Dermis blood vessel endothelial cell (primary cell): ENCODE results near the gene CATSPERE. TPM values are rescaled to one million over a fixed set of nuclear protein-coding genes. Genes with fewer than 3 reads are reported as not detected.

Source experiments
- DNase-seq: peaks from one replicate; pipeline ENCODE4 v3.0.0; 2010
- total RNA-seq: library from RNA; depleted of rRNA; stranded (reverse); fragments of >200 nt; gene quantifications from 2 replicates; pipeline ENCODE4 v1.2.3, GENCODE V29; 2014

Gene CATSPERE, protein sequence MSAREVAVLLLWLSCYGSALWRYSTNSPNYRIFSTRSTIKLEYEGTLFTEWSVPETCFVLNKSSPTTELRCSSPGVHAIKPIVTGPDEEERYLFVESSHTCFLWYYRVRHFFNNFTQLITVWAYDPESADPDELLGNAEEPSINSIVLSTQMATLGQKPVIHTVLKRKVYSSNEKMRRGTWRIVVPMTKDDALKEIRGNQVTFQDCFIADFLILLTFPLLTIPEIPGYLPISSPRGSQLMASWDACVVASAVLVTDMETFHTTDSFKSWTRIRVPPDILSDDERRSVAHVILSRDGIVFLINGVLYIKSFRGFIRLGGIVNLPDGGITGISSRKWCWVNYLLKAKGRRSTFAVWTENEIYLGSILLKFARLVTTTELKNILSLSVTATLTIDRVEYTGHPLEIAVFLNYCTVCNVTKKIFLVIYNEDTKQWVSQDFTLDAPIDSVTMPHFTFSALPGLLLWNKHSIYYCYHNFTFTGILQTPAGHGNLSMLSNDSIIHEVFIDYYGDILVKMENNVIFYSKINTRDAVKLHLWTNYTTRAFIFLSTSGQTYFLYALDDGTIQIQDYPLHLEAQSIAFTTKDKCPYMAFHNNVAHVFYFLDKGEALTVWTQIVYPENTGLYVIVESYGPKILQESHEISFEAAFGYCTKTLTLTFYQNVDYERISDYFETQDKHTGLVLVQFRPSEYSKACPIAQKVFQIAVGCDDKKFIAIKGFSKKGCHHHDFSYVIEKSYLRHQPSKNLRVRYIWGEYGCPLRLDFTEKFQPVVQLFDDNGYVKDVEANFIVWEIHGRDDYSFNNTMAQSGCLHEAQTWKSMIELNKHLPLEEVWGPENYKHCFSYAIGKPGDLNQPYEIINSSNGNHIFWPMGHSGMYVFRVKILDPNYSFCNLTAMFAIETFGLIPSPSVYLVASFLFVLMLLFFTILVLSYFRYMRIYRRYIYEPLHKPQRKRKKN
- total RNA-seq: 0.42 and 1.4 TPM in 2 replicates

DNA sequence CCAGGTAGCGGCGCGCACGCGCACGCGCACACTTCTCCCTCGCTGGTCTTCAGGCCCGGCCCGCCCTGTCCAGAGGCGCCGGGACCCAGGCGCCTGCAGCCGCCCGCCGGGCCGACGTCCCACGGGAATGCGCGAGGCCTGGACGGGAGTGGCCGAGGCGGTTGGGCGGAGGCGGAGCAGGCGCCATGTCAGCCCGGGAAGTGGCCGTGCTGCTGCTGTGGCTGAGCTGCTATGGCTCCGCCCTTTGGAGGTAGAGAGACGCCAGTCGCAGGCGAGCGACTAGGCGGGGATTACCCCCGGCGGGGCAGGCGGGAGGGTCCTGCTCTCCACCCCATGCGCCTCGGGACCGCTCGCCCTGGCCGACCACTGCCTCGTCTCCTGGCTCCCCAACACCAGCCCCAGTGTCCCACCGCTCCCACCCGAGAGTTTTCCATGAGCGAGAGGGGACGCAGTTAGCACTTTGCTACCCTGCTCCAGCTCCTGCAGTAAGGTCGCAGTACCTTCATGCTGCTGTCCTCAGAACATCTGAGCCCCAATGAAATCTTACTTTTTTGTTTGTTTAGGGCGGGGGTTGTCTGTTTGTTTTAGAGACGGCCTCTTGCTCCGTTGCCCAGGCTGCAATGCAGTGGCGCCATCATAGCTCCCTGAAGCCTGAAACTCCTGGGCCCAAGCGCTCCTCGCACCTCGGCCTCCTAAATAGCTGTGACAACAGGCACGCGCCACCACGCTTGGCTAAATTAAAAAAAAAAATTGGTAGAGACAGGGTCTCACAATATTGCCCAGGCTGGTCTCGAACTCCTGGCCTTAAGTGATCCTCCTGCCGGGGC lies at the start of gene CATSPERE:
Gene CATSPERE, plus strand, starts transcription at position 29 of the 827 bp plus-strand sequence. Its CDS starts 157 bp downstream, at position 186.
- DNase-seq: peak; percentile 90

GRCh38 chr1:244412176-244412575 lies 48.9 kb upstream of the CATSPERE start:
- DNase-seq: no peak

- no peak for DNase-seq
Measured at GRCh38 chr1:244413736-244414135, 47.3 kb upstream of the CATSPERE start.

GRCh38 chr1:244414543-244414942 lies 46.5 kb upstream of the CATSPERE start:
- DNase-seq: peak; percentile 71

DNA sequence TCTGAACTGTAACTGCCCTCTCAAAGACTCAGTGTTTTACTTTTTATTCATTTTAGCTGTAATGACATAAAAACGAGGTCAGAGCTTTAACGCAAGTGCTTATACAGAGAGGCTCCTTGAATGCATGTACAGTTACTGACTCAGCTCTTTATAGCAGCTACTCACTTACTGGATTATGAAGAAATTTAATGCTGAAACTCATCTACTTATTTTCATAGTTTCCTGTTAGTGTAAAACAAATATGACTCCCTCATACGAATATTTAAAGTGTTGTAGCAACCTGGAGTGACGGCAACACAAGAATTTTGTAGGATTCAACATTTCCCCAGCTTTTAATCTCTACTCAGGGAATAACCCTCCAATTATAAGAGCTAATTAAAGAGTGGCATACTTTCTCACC lies 42.0 kb upstream of the CATSPERE start:
- no peak for DNase-seq

- no peak for DNase-seq
Measured at GRCh38 chr1:244422174-244422573, 38.9 kb upstream of the CATSPERE start.

GRCh38 chr1:244424649-244425334 lies 36.3 kb upstream of the CATSPERE start:
- no peak for DNase-seq

GRCh38 chr1:244427647-244428046 lies 33.4 kb upstream of the CATSPERE start:
- no peak for DNase-seq

DNA sequence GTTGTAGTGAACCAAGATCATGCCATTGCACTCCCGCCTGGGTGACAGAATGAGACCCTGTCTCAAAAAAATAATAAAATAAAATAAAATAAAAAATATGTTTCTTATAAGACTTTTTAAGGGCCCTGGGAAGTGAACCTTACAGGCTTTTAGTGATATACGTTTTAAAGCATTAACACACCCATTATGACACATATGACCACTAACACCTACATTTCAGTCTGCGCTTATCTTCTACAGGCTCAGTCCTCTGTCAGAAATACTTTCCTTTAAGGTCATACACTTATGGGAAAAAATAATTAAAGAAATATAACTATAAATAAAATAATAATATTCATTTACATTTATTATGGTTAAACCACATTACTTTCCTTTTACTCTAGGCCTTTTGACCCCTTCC lies 31.3 kb upstream of the CATSPERE start:
- no peak for DNase-seq

DNA sequence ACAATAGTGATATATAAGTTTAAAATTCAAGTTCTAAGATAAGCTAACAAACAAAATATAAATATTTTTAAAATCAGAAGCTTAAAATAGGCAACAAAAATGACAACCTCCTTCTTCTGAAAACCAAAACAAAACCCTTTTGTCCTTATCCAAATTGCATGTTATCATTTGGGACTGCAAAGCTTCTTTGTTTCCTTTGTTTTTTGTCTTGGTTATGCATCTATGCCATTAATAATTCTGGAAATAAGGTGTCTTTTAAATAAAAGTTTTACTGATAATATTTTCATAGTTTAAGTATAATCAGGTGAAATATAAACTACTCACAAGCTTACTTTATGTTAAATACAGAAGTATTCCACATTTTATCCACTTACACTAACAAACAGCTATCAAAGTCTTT lies 29.9 kb upstream of the CATSPERE start:
- no peak for DNase-seq

GRCh38 chr1:244435562-244436205 lies 25.4 kb upstream of the CATSPERE start:
- peak; percentile 80 for DNase-seq

DNA sequence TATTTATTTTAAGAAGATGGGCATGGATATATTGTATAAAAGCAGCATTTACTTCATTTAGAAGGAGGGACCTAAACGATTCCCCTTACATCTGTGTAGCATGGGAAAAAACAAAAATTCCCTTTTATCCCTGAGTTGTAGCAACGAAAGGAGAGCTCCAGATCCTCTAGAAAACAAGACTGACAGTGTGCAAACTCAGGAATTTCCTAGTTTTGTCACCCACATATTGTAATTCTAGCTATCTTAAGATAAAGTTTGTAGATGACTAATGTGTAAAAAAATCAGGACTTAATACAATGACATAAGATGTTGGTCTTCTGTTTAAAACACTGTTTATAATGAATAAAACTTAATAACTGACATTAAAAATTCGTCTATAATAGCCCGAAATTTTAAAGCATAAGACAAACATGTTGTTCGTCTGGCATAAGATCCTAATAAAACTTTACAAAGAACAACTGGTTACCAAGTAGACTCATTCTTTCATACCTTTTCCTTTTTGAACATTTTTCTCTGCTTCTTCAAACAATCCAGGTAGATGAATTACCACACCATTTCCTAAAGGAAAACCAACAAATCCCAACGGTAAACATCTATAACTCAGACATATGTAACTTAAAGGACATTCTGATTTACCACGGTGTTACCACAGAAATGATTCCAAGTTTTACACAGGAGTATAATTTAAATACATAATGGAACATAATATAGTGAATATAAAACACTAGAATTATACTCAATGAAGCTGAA lies 24.6 kb upstream of the CATSPERE start:
- peak; percentile 59 for DNase-seq

GRCh38 chr1:244437086-244437468 lies 24.0 kb upstream of the CATSPERE start:
- DNase-seq: no peak

DNA sequence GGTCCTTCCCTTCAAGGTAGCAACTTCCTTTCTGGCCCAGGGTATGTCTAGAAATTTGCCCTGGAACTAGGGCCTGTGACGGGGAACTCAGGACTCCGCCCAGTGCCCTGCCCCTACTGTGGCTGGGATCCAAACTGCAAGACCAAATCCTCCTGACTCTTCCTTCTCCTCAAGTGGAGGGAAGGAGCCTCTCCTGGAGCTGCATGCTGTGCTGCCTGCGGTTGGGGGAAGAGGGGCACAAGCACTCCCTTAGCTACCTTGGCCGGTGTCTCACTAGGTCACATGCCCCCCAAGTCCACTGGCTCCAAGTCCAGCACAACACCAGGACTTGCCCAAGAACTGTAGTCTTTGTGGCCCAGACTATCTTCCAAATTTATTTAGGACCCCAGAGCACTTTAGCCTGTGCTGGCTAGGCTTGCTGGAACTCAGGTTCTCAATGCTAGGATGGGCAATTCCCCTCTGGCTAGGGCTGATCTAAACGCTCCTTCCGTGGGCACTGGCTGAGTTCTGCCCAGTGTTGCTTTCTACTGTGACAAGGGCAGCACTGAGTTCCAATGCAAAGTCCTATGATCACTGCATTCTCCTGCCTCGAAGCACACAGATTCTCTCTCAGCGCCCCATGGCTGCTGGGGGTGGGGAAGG lies 21.6 kb upstream of the CATSPERE start:
- no peak for DNase-seq

DNA sequence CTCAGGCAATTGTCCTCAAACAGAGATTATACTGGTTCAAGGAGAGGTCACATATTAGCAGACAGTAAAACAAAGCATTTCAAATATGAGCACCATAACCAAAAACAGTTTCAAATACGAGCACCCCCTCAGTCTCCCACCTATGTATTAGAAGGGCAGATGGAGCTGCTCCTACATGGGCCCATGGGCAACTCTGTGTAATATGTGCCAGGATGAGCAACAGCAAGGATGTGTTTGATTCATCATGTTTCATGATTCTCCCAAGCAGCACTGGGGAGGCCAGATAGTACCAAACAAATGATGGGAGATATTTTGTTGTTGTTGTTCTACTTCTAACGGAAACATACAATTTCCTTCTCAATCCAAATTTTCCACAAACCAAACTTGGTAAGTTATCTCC lies 18.2 kb upstream of the CATSPERE start:
- no peak for DNase-seq

GRCh38 chr1:244444854-244445253 lies 16.2 kb upstream of the CATSPERE start:
- no peak for DNase-seq

GRCh38 chr1:244445320-244446181 lies 15.5 kb upstream of the CATSPERE start:
- DNase-seq: no peak

DNA sequence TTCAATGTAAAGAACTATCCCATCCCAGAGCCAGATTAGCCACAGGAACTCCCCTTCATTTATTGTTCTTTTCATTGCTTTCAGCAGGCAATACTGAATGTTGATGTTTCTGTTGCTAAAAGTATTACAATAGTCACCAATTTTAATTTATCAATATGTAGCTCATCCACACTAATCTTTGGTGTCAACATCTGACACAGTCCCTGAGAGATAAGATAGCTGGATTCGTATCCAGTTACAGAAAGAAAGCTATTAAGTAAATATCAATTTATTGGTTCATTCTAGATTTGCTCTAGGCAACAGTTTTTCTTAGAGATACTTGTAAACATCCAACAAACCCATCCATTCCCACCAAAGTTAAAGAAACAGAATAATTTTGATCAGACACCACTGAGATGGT lies 14.0 kb upstream of the CATSPERE start:
- no peak for DNase-seq

DNA sequence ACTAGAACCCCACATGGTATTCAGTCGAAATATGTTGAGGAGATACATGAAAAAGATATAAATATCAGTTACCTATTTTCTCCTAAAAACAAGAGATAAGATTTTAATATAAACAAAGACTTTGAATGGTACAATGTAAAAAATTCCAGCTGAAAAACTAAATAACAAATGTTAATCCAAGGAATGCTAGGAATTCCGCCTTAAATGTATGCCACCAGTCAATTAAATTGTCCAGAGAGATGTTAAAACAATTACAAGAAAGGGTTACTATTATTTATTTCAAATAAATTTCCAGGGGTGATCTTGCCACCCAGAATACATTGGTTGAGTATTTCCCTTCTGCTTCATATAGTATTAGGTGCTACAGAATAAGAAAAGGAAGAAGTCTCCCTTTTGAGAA lies 13.5 kb upstream of the CATSPERE start:
- DNase-seq: no peak
